DMS 273 (cell line): Measurements from ENCODE around the gene VAPB.

ENCODE experiments used
- DNase-seq: peaks from one replicate; lab custom pipeline; 2025; ENCODE audit not compliant: unreplicated experiment; lab: John Stamatoyannopoulos, UW

VAPB gene

DNA sequence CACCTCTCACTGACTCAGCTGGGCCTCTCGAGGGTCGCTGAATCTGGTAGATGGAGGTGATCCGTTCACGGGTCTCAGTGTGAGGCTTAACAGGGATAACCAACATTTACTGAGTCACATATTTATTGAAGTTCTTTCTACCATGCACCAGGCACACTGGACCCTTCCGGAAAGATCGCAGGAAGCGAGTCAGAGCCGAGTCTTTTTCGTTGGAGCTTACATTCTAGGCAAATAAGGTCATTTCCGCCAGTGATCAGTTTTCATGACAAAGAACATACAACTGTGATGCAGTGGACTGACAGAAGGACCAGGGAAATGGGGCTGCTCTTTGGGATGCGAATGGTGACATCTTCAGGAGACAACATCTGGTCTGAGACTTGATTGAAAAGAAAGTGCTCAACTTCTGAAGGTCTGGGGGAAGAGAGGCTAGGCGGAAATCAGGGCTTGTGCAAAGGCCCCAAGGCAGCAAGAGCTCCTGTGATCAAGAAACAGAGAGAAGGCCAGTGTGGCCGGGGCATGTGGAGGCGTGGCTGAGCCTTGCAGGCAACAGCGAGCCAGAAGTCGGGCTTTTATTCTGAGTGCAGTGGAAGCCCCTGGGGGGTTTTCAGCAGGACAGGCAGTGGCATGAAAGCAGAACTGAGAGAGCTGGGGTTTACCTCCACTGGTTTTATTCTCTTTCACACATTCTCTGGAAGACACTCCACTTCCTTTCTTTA is 69.5 kb downstream of the VAPB start:
- no peak for DNase-seq

DNA sequence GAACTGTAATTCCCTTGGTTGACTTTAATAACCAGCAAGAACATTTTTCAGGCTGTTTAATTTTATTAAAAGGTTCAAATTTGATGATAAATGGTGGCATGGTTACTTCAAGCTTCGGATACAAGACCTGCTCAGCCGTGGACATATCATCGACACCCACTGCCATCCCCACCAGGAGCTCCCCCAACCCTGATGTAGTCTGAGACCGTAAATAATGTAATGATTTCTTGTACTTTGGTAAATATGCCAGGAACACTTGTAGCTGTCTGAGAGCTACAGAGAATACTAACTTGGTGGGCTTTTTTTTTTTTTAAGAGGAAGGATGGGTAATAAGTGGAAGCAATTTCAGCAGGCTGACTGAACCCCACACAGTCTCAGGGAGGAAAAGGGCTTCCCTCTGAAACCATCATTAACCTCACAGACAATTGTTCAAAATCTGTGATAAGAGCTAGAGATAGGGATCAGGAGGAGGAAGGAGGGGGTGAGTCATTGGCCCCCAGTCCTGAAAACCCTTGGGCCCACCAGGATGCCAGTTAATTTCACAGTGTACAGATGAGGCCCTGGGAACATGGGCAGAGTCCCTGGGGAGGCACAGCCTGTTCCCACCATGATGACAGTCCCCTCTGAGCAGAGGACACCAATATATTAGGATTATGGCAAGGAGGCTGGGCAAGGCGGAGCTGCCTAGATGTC is 70.2 kb downstream of the VAPB start:
- no peak for DNase-seq

DNA sequence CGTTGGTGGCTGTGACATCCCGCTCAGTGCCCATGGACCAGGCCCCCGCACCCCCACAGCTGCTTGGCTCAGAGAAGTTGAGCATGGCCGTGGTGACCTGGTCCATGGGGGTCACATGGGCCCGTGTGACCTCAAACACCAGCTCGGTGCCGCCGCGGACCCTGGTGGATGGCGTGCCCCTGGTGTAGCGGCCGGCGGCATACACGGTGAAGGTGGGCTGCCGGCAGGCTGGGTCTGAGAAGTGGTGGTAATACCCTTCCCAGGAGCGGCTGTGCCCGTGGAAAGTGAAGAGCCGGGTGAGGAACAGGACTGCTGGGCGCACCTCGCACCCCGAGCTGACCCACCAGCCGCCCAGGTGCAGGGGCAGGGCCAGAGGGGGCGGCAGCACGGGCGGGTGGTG is 72.1 kb downstream of the VAPB start:
- DNase-seq = no peak

DNA sequence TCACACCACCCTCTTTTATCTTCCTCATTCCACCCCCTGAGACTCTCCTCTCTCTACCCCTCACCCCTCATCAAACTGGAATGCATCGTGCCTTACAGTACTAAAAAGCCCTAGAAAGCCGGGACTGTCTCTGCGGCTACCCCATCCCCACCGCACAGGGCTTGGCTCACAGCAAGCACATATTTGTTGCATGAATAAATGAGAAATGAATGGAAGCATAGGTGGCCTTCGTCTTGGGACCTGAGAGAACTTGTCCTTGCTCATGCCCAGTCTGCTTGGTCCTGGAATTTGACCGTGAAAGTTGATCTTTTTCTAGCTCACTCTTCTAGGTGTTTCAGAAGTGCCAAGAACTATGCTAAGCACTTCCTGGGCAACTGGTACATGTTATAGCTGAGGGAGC is 72.9 kb downstream of the VAPB start:
- no peak for DNase-seq

DNA sequence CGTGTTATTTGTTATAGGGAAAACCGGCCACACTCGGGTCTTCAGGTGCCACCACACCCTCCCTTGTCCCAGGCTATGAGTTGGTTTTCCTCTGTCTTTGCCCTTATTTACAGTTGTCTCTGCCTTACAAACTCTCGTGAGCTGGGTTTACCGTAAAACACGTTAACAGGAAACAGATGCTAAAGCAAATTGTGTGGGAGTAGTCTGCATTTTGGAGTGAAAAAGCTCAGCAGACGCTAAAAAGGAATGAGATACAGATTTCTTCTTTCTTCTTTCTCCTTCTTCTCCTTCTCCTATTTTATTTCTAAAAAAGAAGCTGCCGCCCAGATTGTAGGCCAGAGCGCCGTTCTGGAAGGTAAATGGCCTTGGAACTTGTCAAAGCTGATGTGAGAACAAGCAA is 74.2 kb downstream of the VAPB start:
- DNase-seq = no peak

DNA sequence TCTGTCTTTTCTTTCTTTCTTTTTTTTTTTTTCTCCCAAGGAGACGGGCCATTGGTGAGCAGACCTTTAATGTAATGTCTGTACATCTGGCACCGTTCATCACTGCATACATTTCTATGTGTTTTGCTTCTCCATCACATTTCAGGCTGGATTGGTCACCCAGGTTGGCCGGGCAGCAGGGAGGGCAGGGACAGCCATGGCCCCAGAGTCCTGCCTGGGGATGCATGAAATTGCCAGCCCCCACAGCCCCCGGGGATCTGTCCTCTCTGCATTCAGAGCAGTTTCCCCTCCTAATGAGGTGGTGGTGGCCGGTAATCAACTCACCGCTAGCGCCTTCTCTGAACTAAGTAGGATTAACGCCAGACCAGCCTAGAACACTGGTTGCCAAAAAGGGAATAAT is 75.8 kb downstream of the VAPB start:
- DNase-seq = no peak

DNA sequence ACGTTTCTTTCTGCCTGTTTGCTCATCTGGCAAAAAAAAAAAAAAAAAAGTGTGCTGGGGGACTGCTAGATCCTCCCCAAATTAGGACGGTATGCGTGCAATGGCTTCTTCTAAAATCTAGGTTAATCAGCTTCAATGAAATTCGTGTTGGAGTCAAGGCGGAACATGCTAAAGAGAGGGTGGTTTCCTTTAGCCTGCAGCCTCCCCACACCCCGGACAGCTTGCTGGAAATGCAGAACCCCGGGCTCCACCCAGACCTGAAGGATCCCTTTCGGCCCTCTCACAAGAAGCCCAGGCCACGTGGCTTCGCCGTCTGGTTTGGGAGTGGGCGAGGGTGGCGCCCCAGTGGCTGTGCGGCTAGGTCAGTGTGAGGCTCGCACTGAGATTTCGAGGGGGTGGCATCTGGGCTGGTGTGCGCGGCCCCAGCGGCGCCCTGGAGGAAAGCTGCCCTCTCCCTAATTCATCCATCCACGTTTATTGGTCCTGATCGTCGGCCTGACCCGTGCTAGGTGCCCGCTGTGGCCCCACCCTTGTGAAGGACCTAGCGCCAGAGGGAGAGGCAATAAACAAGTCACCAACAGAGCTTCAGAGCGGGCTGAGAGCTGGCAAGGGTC is 77.2 kb downstream of the VAPB start:
- DNase-seq = no peak

DNA sequence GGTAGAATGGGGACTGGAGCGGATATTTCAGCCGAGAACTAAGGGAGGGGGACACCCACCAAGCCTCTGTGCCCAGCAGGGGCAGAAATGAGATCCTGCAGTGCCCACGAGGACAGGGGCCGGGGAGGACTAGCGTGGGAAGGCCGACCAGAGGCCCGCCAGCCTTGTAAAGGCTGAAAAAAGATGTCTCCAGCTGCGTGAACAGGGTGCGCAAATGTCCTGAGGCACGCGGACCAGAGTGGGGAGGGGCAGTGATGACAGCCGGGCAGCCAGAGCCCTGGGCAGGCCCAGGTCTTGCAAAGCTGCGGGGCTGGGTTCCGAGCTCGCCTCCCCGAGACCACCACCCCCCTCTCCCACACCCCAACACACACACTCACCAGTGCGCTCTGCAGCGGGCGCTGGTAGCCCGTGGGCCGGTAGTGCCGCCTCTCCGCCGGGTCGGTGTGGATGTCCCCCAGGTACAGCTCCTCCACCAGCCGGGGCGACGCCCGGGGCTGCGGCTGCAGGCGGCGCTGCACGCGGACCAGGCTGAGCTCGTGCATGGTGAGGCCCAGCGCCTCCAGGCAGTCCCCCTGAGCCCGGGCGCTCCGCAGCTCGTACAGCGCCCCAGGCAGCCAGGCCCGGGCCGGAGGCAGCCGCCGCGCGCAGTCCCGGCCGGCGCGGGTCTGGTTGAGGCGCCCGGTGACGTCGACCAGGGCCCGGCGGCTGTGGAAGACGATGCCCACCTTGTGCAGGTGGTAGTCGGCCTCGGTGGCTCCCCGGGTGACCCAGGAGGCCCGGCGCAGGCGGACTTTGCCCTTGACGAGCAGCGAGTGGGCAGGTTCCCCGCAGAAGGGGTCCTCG is 77.9 kb downstream of the VAPB start:
- no peak for DNase-seq

DNA sequence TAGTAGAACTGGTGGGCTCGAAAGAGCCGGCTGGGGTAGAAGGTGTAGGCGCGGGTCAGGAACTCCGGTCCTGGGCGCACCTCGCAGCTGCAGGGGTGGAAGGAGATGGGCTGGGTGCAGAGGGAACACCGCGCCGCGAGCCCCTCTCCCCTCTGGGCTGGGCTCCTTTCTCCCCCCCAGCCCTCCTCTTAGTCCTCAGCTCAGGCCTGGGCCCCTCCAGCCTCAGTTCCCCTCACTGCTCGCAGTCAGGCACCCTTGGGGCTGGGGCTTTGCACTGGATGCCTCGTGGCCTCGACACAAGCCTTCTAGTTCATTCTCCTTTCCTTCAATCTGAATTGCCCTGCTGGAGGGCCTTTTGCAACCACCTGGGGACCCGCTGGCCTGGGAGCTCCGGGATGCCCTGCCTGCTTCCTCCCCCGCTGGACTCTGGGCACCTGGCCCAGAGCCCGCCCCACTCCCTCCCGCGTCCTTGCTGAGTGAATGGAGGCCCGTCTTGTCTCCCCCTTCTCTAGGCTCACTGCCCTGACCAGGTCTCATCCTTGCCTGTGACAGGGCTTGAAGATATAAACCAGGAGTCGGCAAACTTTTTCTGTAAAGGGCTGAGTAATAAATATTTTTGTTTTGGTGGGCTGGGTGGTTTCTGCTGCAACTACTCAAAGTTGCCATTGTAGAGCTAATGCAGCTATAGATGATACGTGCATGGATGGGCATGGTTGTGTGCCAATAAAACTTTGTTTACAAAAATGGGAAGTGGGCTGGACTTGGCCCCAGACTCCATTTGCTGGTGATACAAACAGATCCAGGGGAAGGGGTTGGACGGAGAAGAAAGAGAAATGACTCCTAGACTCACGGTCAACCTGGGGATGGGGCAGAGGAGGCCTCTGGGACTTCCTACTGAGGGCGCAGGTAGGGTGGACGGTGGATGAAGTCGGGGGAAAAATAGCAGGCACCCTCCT is 78.8 kb downstream of the VAPB start:
- DNase-seq = no peak

DNA sequence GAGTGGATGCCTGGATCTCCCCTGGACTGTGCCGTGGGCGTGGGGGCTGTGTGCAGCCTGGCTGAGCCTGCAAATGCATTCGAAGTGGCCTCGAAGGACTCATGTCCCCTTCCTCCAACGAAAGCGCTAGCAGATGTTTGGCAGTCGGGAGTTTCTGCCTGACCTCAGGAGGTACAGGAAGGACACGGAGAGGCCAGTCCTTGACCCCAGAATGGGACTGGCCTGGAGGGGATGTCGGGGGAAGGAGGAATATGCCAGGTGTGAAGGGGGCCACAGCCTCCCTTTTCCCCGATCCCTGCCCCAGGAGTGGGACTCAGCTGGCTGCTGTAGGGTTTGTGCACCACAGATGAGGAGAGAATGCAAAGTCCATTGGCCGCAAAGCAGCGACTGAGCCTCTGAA is 80.6 kb downstream of the VAPB start:
- no peak for DNase-seq

DNA sequence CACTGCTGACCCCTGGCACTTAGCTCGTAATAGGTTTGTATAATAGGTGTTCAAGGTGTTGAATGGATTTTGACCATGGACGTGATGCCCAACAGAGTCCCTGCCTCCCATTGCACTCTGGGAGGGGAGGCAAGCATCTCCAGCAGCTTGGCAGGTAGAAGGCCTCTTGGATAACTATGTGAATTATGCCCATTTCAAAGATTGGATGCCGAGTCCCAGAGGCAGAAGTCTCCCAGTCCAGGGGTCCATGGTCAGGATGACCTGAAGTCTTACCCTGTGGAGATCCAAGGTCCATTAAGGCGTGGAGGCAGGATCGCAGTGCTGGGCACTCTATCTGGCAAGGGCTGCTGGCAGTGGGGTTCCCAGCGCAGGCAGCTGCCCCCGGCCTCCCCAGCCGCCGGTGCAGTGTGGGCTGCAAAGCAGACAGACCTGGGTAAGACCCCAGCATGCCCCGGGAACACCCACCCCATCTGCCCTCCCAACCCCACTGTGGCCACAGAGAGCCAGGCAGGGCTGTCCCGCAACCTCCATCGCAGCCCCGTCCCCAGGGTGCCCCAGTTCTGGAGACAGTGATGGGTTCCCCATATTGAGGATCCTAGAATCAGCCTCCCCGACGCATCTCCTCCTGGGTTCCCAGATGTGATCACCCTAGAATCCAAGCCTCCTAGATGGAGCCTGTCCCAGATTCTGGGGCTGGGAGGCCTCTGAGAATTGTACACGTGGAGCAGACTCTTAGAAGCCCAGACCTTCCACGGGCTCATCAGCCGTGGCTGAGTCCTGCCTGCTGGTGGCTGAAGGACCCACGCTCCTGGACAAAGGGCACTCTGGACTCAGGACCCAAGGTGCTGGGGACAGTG is 81.5 kb downstream of the VAPB start:
- DNase-seq = no peak

DNA sequence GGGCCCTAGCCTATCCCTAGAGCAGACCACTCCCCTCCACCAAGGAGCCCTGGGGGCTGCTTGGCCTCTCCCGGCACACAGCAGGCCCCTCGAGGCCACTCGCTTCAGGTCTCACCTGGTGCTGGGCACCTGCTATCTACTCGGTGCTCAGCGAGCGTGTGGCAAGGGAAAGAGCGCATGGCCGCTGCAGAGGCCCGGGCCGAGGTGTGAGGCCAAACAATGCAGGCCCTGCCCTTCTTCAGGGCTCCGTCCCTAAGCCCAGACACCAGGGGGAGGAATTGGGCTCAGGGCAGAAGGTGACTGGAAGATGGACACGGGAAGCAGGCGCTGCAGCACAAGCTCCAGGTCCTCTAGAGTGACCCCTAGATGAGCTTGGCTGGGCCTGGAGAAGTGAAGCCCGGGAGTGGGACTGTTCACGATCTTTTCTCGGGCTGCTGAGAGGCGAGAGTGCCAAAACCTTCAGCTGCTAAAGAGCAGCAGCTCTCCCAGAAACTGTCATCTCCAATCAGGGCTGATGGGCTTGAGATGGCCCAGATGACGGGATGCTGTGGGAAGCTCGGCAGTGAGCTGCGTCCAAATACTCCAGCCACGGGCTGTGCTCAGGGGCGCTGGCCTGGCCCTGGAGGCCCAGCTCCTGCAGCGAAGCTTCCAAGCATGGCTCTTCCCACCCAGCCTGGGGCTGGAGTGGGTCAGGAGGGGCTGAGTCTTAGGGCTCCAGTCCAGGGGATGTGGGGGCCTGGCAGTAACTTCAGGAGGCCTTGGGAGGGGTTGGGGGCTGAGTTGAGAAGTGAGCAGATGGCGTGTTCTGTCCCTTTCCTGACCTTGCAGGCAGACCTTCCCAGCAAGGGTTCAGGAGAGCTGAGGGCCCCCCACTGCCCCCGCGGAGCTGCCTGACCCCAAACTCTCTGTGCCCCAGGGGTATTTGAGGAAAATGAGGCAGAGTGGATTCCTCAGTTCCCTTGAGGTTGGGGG is 82.5 kb downstream of the VAPB start:
- no peak for DNase-seq

DNA sequence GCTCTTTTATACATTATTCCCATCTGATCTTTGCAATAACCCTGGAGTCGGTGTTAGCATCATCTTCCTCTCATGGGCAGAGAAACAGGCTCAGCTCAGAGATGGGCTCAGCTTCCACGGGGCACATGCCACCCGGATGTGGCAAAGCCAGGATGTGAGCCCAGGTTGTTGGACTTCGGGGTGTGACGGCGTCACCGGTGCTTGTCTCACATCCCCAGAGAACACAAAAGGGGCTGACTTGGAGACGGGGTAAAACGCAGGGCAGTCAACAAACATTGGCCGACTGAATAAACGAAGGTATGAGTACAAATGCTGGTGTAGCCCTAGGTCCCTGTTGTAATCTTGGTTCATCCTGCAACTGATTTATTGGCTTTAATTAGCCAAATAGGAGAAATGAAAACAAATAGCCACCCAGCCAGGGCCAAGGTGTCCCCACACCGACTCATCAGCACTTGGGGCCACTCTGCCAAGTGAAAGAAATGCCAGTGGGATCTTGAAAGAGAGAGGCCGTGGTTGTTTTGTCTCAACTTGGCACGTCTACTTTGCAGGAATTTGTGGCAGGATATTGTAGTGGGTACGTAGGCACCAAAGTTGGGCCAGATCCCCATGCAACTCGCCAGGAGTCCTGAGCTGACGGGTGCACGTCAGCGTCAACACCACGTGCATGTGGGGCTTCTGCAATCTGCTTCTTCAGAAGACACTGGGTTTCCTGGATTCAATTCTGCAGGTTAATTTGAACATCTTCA is 83.4 kb downstream of the VAPB start:
- DNase-seq = no peak

DNA sequence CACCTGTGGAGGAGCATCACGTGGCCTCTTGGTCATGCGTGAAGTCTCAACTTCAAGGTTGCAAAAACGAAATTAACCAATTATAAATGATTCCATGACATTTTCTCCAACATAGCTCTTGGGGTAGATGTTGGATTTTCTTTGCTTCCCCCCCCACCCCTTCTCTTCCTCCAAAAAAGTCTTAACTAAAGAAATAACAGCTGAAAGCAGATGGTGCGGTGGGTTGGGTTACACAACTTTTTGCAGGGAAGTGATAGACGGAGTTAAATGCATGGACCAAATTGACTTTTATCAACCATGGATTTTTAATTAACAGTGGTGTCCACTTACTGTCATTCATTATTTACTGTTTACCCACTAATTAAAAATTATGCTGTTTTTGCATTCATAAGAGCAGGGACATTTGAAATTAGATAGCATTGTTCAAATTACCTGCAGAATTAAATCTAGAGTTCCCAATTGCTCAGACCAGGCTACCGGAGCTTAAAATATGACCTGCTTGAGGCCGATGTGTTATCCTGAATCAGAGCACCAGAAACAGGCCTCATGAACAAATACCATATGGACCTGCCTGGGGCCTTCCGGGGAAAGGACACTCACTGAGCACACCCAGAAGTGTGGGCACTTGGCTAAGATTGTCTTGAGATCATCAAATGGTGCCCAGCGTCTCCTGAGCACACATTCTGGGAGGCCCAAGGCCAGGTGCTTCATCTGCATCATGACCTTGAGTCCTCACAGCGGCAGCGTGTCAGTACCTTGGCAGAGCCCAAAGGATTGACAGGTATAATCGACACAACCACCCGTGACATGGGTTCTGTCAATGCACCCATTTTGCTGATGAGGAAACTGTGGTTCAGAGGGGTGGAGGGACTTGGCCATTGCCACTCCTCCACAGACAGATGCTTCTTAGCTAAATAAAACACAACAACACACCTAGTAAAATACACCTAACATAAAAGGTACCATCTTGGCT is 84.7 kb downstream of the VAPB start:
- no peak for DNase-seq

DNA sequence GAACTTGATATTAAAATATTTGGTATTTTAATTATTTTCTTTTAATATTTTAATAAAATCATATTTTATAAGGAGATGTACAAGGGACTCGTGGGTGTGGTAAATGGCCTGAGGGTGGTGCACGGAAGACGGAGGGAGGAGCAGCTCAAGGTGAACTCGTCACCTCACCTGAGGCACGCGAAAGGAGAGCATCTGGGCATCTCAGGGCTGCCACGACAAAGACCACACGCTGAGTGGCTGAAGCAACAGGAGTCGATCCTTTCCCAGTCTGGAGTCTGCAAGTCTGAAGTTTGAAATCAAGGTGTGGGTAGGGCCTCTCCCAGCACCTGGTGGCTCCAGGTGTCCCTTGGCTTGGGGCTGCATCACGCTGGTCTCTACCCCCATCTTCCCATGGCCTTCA is 86.4 kb downstream of the VAPB start:
- DNase-seq = no peak

DNA sequence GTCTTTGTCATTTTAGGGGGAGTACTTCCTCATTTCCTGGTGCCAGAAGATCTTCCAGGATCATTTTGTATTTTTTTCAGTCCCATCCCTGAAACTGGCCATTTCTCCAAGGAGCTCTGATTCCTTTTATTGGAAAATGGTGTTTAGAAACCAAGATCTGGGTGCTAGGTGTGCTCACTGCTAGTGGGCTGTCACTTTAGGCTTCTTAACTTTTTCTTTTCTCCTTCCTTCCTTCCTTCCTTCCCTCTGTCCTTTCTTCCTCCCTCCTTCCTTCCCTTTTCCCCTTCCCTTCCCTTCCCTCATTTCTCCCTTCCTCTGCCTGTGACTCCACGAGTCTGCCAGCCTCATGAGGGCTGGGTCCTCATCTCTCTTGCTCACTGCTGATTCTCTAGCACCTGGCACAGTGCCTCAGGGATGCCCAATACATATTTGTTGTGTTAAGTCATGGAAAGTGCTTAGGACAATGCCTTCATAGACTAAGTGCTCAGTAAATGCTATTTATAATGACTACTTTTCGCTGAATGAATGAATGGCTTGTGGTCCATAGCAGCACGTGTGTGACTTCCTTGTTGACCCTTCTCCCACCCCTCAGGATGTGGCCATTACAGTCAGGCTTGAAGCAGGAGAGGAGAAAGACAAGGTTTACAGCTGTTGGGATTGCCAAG is 89.2 kb downstream of the VAPB start:
- DNase-seq = no peak
